ENCODE data around the gene DHRS4. TPM values are rescaled to one million over a fixed set of nuclear protein-coding genes. Genes with fewer than 3 reads are reported as not detected.

The DHRS4 gene
- total RNA-seq: 10 to 100 TPM; 30.6 to 34.4 TPM

DNA sequence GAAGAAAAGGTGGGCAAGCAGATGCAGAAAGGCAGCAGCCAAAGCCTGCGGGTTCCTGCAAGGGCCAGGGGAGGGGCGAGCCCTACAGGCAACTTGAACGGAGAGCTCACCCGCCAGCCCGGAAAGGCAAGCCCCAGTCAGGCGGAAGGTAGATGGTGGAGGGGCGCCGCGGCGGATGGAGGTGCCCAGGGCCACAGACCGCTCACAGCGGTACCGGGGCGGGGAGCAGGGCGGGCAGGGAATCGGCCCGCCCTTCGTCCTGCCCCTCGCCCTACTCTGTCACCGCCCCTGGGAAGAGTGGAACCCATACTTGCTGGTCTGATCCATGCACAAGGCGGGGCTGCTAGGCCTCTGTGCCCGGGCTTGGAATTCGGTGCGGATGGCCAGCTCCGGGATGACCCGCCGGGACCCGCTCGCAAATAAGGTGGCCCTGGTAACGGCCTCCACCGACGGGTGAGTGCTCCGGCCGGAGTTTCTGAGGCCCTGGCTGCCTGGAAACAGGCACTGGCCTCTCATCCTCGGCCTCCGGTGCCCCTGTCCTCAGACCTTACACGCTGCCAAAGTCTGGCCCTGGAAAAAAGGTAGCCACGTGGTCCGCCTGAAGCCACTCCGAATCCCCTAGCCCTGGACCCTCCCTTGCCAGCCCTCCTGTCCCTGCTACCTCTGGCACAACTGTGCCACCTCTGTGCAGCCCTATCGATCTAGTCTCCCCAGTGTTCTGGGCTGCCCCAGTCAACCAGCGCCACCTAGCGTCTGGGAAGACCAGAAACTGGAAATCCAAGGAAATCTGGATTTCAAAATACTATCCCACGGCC is at the start of gene DHRS4:
TSS of gene DHRS4 (plus strand) at position 307 of the 815 bp plus-strand sequence. CDS start at position 326, 19 bp downstream.

DNA sequence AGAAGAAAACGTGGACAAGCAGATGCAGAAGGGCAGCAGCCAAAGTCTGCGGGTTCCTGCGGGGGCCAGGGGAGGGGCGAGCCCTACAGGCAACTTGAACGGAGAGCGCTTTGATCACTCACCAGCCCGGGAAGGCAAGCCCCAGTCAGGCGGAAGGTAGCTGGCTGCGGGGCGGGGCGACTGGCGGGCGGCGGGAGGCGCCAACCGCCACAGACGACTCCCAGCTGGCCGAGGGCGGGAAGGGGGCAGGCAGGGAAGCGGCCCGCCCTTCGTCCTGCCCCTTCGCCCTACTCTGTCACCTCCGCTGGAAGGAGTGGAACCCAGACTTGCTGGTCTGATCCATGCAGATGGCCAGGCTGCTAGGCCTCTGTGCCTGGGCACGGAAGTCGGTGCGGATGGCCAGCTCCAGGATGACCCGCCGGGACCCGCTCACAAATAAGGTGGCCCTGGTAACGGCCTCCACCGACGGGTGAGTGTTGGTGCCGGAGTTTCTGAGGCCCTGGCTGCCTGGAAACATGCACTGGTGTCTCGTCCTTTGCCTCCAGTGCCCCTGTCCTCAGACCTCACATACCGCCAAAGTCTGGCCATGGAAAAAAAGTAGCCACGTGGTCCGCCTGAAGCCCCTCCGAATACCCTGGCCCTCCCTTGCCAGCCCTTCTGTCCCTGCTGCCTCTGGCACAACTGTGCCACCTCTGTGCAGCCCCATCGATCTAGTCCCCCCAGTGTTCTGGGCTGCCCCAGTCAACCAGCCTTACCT is 35.2 kb downstream of the DHRS4 start, which contains the start of gene DHRS4L2:
TSS of gene DHRS4L2 (plus strand) at position 323 of the 757 bp plus-strand sequence. CDS start at position 342, 19 bp downstream.

Other genes starting within 250 kb of the DHRS4 start
- gene DHRS4L2, start 35.2 kb downstream of the DHRS4 start, total RNA-seq: 10 to 100 TPM in 1 of 2 donors, 1 to 10 TPM in 1; 8.9 to 11.7 TPM
- 1 to 10 TPM in 1 of 2 donors, under 1 TPM in 1; 1.00 to 1.7 TPM for gene CARMIL3, start 98.2 kb downstream of the DHRS4 start, total RNA-seq
- gene CPNE6, start 117.8 kb downstream of the DHRS4 start, total RNA-seq: not detected
- 10 to 100 TPM in 1 of 2 donors, 1 to 10 TPM in 1; 9.3 to 16.7 TPM for gene PCK2, start 140.5 kb downstream of the DHRS4 start, total RNA-seq
- 10 to 100 TPM; 74.3 to 83.3 TPM for gene DCAF11, start 161.0 kb downstream of the DHRS4 start, total RNA-seq
- gene NRL, start 161.2 kb downstream of the DHRS4 start, total RNA-seq: 1 to 10 TPM; 1.7 to 2.0 TPM
- gene FITM1, start 176.9 kb downstream of the DHRS4 start, total RNA-seq: under 1 TPM in 1 of 2 donors, not detected in 1; 0.34 TPM
- 100 to 1,000 TPM; 116 TPM for gene PSME1, start 182.4 kb downstream of the DHRS4 start, total RNA-seq
- gene EMC9, start 187.8 kb downstream of the DHRS4 start, total RNA-seq: 10 to 100 TPM; 16.9 to 18.6 TPM
- 100 to 1,000 TPM; 163 to 168 TPM for gene PSME2, start 192.8 kb downstream of the DHRS4 start, total RNA-seq
- 10 to 100 TPM; 58.8 to 76.9 TPM for gene RNF31, start 193.7 kb downstream of the DHRS4 start, total RNA-seq
- 100 to 1,000 TPM; 161 to 192 TPM for gene IRF9, start 207.5 kb downstream of the DHRS4 start, total RNA-seq
- 10 to 100 TPM in 1 of 2 donors, 1 to 10 TPM in 1; 8.9 to 29.0 TPM for gene REC8, start 218.3 kb downstream of the DHRS4 start, total RNA-seq
- gene IPO4, start 235.0 kb downstream of the DHRS4 start, total RNA-seq: 10 to 100 TPM; 38.2 to 69.3 TPM
- 10 to 100 TPM; 57.6 to 60.9 TPM for gene TM9SF1, start 241.7 kb downstream of the DHRS4 start, total RNA-seq

Measured in melanocyte of skin (primary cell).